GM10248 (cell line): ENCODE data around the gene ICA1.

Experiments used
- CTCF ChIA-PET: fragments of 300-600 bp; sonication (Branson Sonifier 250); formaldehyde crosslinking; extraction: SDS; loops from one replicate; lab custom pipeline; 2021; ENCODE audit warnings: antibody characterized with exemption; lab: Yijun Ruan, JAX
- POLR2A ChIA-PET: fragments of 350-650 bp; sonication (Branson Sonifier 250); formaldehyde crosslinking; extraction: SDS; loops from one replicate; lab custom pipeline; 2020; ENCODE audit warnings: antibody characterized with exemption; lab: Yijun Ruan, JAX
- DNase-seq: peaks from one replicate; pipeline ENCODE4 v3.0.0; 2012; ENCODE audit errors: extremely low spot score
- TF ChIP-seq, protein P1 (sequence below): IDR thresholded peaks from 2 replicates; pipeline ENCODE4 v1.5.1; 2012; ENCODE audit warnings: mild to moderate bottlenecking, low read depth; ENCODE audit errors: extremely low read depth, missing control alignments, control extremely low read depth

ICA1 gene

DNA sequence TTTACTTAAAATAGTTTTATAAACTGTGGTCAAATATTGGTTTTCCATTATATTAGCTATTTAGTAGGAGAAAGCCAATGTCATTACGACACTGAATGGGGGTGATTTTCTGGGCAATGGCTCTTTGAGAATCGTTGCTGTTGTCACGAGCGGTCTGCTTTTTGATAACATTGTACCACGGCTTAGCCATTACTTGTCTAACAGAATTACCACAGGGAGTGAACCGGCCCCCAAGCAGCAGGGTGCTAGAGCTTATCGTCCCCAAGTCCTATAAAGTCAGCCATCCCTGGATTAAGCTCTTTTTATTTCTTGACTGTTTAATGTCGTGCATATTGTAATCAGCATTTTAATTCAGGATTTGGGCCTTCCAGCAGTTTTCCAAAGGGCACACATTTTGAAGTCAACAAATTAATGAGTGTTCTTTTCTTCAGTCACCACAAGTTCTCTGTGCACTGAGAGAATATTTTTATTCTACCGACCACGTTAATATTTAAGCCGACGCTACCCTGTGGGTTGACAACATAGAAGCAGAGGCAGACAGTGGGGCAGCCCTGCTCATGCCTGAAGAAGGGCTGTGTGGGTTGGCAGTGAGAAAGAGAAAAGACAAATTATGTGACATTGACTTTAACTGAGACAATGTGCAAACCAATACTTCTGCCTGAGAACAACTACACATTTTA is 125.8 kb downstream of the ICA1 start:
- TF ChIP-seq, protein P1, sequence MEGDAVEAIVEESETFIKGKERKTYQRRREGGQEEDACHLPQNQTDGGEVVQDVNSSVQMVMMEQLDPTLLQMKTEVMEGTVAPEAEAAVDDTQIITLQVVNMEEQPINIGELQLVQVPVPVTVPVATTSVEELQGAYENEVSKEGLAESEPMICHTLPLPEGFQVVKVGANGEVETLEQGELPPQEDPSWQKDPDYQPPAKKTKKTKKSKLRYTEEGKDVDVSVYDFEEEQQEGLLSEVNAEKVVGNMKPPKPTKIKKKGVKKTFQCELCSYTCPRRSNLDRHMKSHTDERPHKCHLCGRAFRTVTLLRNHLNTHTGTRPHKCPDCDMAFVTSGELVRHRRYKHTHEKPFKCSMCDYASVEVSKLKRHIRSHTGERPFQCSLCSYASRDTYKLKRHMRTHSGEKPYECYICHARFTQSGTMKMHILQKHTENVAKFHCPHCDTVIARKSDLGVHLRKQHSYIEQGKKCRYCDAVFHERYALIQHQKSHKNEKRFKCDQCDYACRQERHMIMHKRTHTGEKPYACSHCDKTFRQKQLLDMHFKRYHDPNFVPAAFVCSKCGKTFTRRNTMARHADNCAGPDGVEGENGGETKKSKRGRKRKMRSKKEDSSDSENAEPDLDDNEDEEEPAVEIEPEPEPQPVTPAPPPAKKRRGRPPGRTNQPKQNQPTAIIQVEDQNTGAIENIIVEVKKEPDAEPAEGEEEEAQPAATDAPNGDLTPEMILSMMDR: no peak
- DNase-seq: no peak
- ChIA-PET CTCF (interaction anchor here (3.3 kb wide), 1 partner anchor 11 kb away, joined by 16 read pairs; no protein-coding TSS in a partner anchor), POLR2A (no interaction called here)

DNA sequence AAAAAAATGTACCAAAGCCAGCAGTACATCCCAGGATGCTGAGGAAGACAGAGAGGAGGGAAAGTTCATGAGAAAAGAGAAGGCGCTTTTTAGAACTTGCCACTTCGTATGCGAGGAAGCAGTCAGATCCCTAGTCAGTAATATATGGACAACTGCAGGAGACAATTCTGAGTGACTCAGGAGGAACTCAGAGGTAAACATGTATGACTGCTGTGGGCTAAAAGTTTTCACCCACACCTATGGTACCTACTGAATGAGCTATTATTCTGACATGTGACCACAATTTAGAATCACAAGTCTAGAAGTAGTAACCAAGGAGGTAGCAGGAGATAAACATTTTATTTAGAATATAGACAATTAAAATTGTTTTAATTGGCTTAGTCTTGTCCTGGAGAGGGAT is 126.5 kb downstream of the ICA1 start:
- TF ChIP-seq, protein P1: no peak
- no peak for DNase-seq
- ChIA-PET POLR2A (no interaction called here), CTCF (interaction anchor here (1.8 to 3.3 kb wide), 3 partner anchors 12 to 19 kb away, joined by 4 to 16 read pairs (median 8); no protein-coding TSS in a partner anchor)

GRCh38 chr7:8134089-8134733 is 127.8 kb downstream of the ICA1 start:
- POLR2A ChIA-PET: interaction anchor here (1.4 kb wide), 1 partner anchor 9 kb away, joined by 4 read pairs; no protein-coding TSS in a partner anchor
- CTCF ChIA-PET: interaction anchor here (1.2 to 3.3 kb wide), 9 partner anchors 9 to 157 kb away, joined by 4 to 16 read pairs (median 7); no protein-coding TSS in a partner anchor
- TF ChIP-seq, protein P1: no peak
- DNase-seq: peak; percentile 62

DNA sequence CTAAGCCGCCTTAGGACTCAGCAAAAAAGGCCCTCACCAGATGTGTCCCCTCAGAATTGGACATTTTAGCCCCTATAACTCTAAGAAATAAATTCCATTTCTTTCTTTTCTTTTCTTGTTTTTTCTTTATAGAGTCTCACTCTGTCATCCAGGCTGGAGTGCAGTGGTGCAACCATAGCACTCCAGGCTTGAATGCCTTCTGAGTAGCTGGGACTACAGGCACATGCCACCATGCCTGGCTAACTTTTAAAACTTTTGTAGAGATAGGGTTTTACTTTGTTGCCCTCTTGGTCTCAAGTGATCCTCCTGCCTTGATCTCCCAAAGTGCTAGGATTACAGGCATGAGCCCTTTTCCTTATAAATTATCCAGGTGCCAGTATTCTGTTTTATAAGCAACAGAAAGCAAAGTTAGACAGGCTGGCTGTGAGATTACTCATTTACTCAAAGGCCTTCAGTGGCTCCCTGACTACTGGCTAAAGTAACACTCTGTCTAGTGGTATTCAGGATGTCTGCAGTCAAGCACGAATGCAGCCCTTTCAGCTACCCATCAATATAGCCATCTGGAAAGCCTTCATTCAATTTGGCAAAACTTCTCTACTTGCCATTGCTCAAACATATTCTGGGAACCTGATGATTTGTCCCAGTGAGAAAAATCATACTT is 128.6 kb downstream of the ICA1 start:
- DNase-seq: no peak
- POLR2A ChIA-PET: interaction anchor here (0.7 to 1.4 kb wide), 2 partner anchors 8 to 1963 kb away, joined by 4 to 6 read pairs; no protein-coding TSS in a partner anchor
- CTCF ChIA-PET: interaction anchor here (1.2 to 3.3 kb wide), 10 partner anchors 8 to 156 kb away, joined by 3 to 16 read pairs (median 6); no protein-coding TSS in a partner anchor
- TF ChIP-seq, protein P1: no peak

- TF ChIP-seq, protein P1: no peak
- POLR2A ChIA-PET: no interaction called here
- DNase-seq: no peak
- CTCF ChIA-PET: interaction anchor here (0.9 to 2.6 kb wide), 5 partner anchors 11 to 159 kb away, joined by 3 to 7 read pairs (median 3); no protein-coding TSS in a partner anchor
Observed at GRCh38 chr7:8131694-8132605, 130.0 kb downstream of the ICA1 start.
